ENCODE measurements around the gene PHLDB2. TPM values are rescaled to one million over a fixed set of nuclear protein-coding genes. Genes with fewer than 3 reads are reported as not detected.

PHLDB2 gene
- polyA plus RNA-seq, 1 donor (not counting 4 experiments of a cell fraction or from before 2014, with no cell fraction given) = 150 TPM

DNA sequence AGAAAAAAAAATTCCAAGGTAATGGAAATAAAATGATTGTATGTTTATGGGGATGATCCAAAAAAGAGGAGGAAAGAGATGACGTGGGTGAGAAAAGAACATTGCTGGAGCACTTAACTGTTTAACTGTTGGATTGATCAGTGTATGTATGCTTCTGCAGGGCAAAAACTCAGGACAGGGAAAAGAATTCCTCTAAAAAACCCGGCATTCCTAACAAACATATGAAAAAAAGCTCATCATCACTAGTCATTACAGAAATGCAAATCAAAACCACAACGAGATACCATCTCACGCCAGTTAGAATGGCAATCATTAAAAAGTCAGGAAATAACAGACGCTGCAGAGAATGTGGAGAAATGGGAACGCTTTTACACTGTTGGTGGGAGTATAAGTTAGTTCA lies 1.6 kb upstream of the PHLDB2 start:
- Histone ChIP-seq H3K27ac (ENCODE audit: control insufficient read depth, insufficient read depth, low read length) (no peak overlapping the region), H3K4me1 (ENCODE audit: control insufficient read depth, extremely low read depth, insufficient read depth, low read length) (peaks cover 21% of the 10 kb centered on the region), H2AFZ (ENCODE audit: control insufficient read depth, low read length) (no peak overlapping the region), H4K20me1 (ENCODE audit: control insufficient read depth, extremely low read depth, insufficient read depth, low read length) (peaks cover 8% of the 10 kb centered on the region), H3K79me2 (ENCODE audit: control insufficient read depth, insufficient read depth, low read length) (peaks cover 39% of the 10 kb centered on the region), H3K36me3 (ENCODE audit: control insufficient read depth in 2 of 2, extremely low read depth in 1 of 2, insufficient read depth in 2 of 2, low read length in 2 of 2) (peaks cover 0 to 6% of the 10 kb centered on the region in 2 experiments), H3K9me1 (ENCODE audit: control insufficient read depth, extremely low read depth, insufficient read depth, low read length) (no peaks in the 10 kb centered on the region), H3K4me3 (ENCODE audit: control insufficient read depth in 2 of 3, extremely low read depth in 1 of 3, insufficient read depth in 2 of 3, low read depth in 1 of 3, low read length in 3 of 3) (no peak overlapping the region), H3K27me3 (ENCODE audit: control insufficient read depth, extremely low read depth, insufficient read depth, low read length) (no peaks in the 10 kb centered on the region), H3K9me3 (ENCODE audit: control insufficient read depth, low read depth, low read length) (no peaks in the 10 kb centered on the region), H3K4me2 (ENCODE audit: control insufficient read depth, extremely low read depth, insufficient read depth, low read depth, low read length) (no peak overlapping the region), H3K9ac (ENCODE audit: control insufficient read depth, extremely low read depth, insufficient read depth, low read length) (no peak overlapping the region)
- DNase-seq (ENCODE audit: low read depth, low spot score) (no peak), FAIRE-seq (no peak)
- dilution Hi-C loops (cut with MboI; ENCODE audit: extremely low pct_ligation_motif_present, low sequenced_read_pairs) = no loop called here
- no peak for TF ChIP-seq EZH2 (IDR thresholded peaks at IDR 0.05; ENCODE audit: low read length)
- TF ChIP-seq, protein P1, sequence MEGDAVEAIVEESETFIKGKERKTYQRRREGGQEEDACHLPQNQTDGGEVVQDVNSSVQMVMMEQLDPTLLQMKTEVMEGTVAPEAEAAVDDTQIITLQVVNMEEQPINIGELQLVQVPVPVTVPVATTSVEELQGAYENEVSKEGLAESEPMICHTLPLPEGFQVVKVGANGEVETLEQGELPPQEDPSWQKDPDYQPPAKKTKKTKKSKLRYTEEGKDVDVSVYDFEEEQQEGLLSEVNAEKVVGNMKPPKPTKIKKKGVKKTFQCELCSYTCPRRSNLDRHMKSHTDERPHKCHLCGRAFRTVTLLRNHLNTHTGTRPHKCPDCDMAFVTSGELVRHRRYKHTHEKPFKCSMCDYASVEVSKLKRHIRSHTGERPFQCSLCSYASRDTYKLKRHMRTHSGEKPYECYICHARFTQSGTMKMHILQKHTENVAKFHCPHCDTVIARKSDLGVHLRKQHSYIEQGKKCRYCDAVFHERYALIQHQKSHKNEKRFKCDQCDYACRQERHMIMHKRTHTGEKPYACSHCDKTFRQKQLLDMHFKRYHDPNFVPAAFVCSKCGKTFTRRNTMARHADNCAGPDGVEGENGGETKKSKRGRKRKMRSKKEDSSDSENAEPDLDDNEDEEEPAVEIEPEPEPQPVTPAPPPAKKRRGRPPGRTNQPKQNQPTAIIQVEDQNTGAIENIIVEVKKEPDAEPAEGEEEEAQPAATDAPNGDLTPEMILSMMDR (optimal IDR thresholded peaks at IDR 0.05 in 1 of 3, IDR thresholded peaks at IDR 0.05 in 1 of 3, conservative IDR thresholded peaks at IDR 0.05 in 1 of 3; ENCODE audit: extremely low read depth in 1 of 3, insufficient read depth in 2 of 3, low read length in 3 of 3) = no peak

DNA sequence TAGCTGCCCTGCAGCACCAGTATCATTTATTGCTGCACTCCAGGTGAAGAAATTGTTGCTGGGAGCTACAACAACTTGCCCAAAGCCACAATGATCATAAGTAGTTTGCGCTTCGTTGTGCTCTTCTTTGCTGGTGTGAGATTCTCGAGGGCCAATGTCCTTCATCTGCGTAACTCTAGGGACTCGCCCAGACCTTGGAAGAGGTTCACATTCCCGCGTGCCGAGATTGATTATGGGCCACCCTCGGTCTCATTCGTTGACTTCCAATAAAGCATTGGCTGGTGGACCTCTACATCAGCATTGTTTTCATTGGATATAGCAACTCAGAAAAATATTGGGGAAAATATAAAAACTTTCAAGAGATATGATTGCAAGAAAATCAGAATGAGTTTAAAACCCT lies 423 bp upstream of the PHLDB2 start:
- Histone ChIP-seq H4K20me1 (ENCODE audit: control insufficient read depth, extremely low read depth, insufficient read depth, low read length) (peaks cover 14% of the 10 kb centered on the region), H3K9me3 (ENCODE audit: control insufficient read depth, low read depth, low read length) (no peaks in the 10 kb centered on the region), H3K27ac (ENCODE audit: control insufficient read depth, insufficient read depth, low read length) (peak overlapping the region; percentile 98), H3K9me1 (ENCODE audit: control insufficient read depth, extremely low read depth, insufficient read depth, low read length) (peaks cover 3% of the 10 kb centered on the region), H3K79me2 (ENCODE audit: control insufficient read depth, insufficient read depth, low read length) (peaks cover 51% of the 10 kb centered on the region), H3K27me3 (ENCODE audit: control insufficient read depth, extremely low read depth, insufficient read depth, low read length) (no peaks in the 10 kb centered on the region), H3K4me3 (ENCODE audit: control insufficient read depth in 2 of 3, extremely low read depth in 1 of 3, insufficient read depth in 2 of 3, low read depth in 1 of 3, low read length in 3 of 3) (peak overlapping the region; percentile 93 to 99 (median 93)), H3K4me1 (ENCODE audit: control insufficient read depth, extremely low read depth, insufficient read depth, low read length) (peaks cover 29% of the 10 kb centered on the region), H3K36me3 (ENCODE audit: control insufficient read depth in 2 of 2, extremely low read depth in 1 of 2, insufficient read depth in 2 of 2, low read length in 2 of 2) (peaks cover 2 to 6% of the 10 kb centered on the region in 2 experiments), H3K4me2 (ENCODE audit: control insufficient read depth, extremely low read depth, insufficient read depth, low read depth, low read length) (peak overlapping the region; percentile 90), H2AFZ (ENCODE audit: control insufficient read depth, low read length) (peak overlapping the region; percentile 60), H3K9ac (ENCODE audit: control insufficient read depth, extremely low read depth, insufficient read depth, low read length) (peak overlapping the region; percentile 99)
- FAIRE-seq (no peak), DNase-seq (ENCODE audit: low read depth, low spot score) (no peak)
- TF ChIP-seq EZH2 (IDR thresholded peaks at IDR 0.05; ENCODE audit: low read length) = no peak
- TF ChIP-seq, protein P1 (optimal IDR thresholded peaks at IDR 0.05 in 1 of 3, IDR thresholded peaks at IDR 0.05 in 1 of 3, conservative IDR thresholded peaks at IDR 0.05 in 1 of 3; ENCODE audit: extremely low read depth in 1 of 3, insufficient read depth in 2 of 3, low read length in 3 of 3) = no peak
- dilution Hi-C loops (cut with MboI; ENCODE audit: extremely low pct_ligation_motif_present, low sequenced_read_pairs) = no loop called here

Data from keratinocyte (primary cell).